SU-DHL-6 (cell line): ENCODE measurements around the gene GMPPA.

Experiments used
- H2AFZ ChIP-seq: fragments of 200-600 bp; sonication (generic); 2 replicates; pipeline ENCODE4 v1.6.1; 2014; ENCODE audit warnings: low read depth, mild to moderate bottlenecking, moderate library complexity, mixed read lengths, antibody characterized with exemption, low read length; ENCODE audit not compliant: severe bottlenecking
- H3F3A ChIP-seq: fragments of 200-600 bp; shearing (Covaris generic); 2 replicates; pipeline ENCODE4 v1.6.0; 2016; ENCODE audit warnings: antibody characterized with exemption, mild to moderate bottlenecking; ENCODE audit not compliant: insufficient read depth
- H3K27ac ChIP-seq: fragments of 200-600 bp; sonication (generic); 2 replicates; pipeline ENCODE4 v1.5.1; 2016; ENCODE audit warnings: low read depth, mild to moderate bottlenecking, low read length, moderate library complexity, mixed read lengths
- H3K27me3 ChIP-seq: fragments of 200-600 bp; sonication (generic), shearing (Covaris generic); 2 replicates; pipeline ENCODE4 v1.6.0; 2014; ENCODE audit warnings: mild to moderate bottlenecking, low read length
- H3K36me3 ChIP-seq: fragments of 200-600 bp; sonication (generic); 2 replicates; pipeline ENCODE4 v1.6.1; 2014; ENCODE audit warnings: mild to moderate bottlenecking, low read length, mixed read lengths
- H3K4me2 ChIP-seq: fragments of 300-600, 200-600 bp; shearing (Covaris generic), sonication (generic); 2 replicates; pipeline ENCODE4 v1.6.0; 2014; ENCODE audit warnings: low read length, low read depth, mild to moderate bottlenecking; ENCODE audit not compliant: poor library complexity, severe bottlenecking
- H3K4me3 ChIP-seq: fragments of 200-600 bp; sonication (generic); 2 replicates; pipeline ENCODE4 v1.5.1; 2014; ENCODE audit warnings: antibody characterized with exemption, low read length, mild to moderate bottlenecking, mixed read lengths; ENCODE audit not compliant: insufficient read depth, poor library complexity, severe bottlenecking
- H3K79me2 ChIP-seq: fragments of 200-600 bp; sonication (generic); 2 replicates; pipeline ENCODE4 v1.6.1; 2014; ENCODE audit warnings: mild to moderate bottlenecking, low read length, moderate library complexity; ENCODE audit not compliant: insufficient read depth
- H3K9ac ChIP-seq: fragments of 200-600 bp; sonication (generic); 2 replicates; pipeline ENCODE4 v1.7.0; 2014; ENCODE audit warnings: mild to moderate bottlenecking, low read length
- H3K9me2 ChIP-seq: fragments of 200-600 bp; sonication (generic); replicated peaks from 2 replicates; pipeline ENCODE4 v1.6.1; 2014; ENCODE audit warnings: low read length; ENCODE audit not compliant: insufficient read depth
- H3K9me3 ChIP-seq: fragments of 200-600 bp; sonication (generic); 2 replicates; pipeline ENCODE4 v1.6.1; 2014; ENCODE audit warnings: low read length, mixed read lengths; ENCODE audit not compliant: insufficient read depth
- H4K20me1 ChIP-seq: fragments of 200-600 bp; sonication (generic); 2 replicates; pipeline ENCODE4 v1.6.1; 2014; ENCODE audit warnings: low read depth, mild to moderate bottlenecking, antibody characterized with exemption, low read length, moderate library complexity, mixed read lengths
- EZH2phosphoT487 ChIP-seq: fragments of 200-600 bp; sonication (generic), shearing (Covaris generic); conservative IDR thresholded peaks from 2 replicates; pipeline ENCODE4 v1.6.1; 2018; ENCODE audit warnings: mild to moderate bottlenecking, antibody characterized with exemption, low read length, moderate library complexity, mixed read lengths
- TF ChIP-seq, protein P1 (sequence below): fragments of 200-600 bp; sonication (generic); IDR thresholded peaks from one replicate; pipeline ENCODE4 v1.5.1; 2017; ENCODE audit warnings: antibody characterized with exemption, mild to moderate bottlenecking, low read length, moderate library complexity; ENCODE audit not compliant: insufficient read depth, poor library complexity, severe bottlenecking

The GMPPA gene

DNA sequence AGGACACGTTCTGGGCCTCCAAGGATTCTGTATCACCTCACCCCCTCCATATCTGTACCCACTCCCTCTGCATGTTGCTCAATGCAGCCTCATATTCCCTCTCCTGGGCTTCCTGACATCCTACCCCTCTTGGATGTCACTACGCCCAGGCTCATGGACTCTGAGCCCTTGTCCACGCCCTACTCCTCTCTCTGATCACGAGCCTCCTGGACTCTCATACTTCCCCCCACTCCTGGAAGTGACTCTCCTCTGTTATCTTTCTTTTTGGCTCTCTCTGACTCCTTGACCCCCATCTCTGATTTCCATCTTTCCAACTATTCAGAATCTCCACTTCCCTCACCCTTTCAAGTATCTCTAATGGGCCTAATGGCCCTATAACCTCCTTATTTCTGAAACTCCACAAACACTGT is 47.3 kb downstream of the GMPPA start:
- no peaks in the 10 kb centered on the region for H3K27me3 ChIP-seq
- no peak overlapping the region for H3K4me2 ChIP-seq
- H3F3A ChIP-seq: peaks cover 7% of the 10 kb centered on the region
- no peak overlapping the region for H3K27ac ChIP-seq
- no peaks in the 10 kb centered on the region for H3K79me2 ChIP-seq
- no peak for TF ChIP-seq EZH2phosphoT487
- TF ChIP-seq, protein P1, sequence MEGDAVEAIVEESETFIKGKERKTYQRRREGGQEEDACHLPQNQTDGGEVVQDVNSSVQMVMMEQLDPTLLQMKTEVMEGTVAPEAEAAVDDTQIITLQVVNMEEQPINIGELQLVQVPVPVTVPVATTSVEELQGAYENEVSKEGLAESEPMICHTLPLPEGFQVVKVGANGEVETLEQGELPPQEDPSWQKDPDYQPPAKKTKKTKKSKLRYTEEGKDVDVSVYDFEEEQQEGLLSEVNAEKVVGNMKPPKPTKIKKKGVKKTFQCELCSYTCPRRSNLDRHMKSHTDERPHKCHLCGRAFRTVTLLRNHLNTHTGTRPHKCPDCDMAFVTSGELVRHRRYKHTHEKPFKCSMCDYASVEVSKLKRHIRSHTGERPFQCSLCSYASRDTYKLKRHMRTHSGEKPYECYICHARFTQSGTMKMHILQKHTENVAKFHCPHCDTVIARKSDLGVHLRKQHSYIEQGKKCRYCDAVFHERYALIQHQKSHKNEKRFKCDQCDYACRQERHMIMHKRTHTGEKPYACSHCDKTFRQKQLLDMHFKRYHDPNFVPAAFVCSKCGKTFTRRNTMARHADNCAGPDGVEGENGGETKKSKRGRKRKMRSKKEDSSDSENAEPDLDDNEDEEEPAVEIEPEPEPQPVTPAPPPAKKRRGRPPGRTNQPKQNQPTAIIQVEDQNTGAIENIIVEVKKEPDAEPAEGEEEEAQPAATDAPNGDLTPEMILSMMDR: no peak
- no peaks in the 10 kb centered on the region for H3K9me2 ChIP-seq
- H4K20me1 ChIP-seq: no peaks in the 10 kb centered on the region
- no peaks in the 10 kb centered on the region for H3K36me3 ChIP-seq
- H3K9me3 ChIP-seq: no peaks in the 10 kb centered on the region
- no peak overlapping the region for H3K9ac ChIP-seq
- H3K4me3 ChIP-seq: no peak overlapping the region
- H2AFZ ChIP-seq: no peak overlapping the region

- Histone ChIP-seq H3K27ac (no peak overlapping the region), H3K4me3 (no peak overlapping the region), H3K79me2 (no peaks in the 10 kb centered on the region), H3K9me2 (no peaks in the 10 kb centered on the region), H3K9me3 (no peaks in the 10 kb centered on the region), H3K9ac (no peak overlapping the region), H2AFZ (no peak overlapping the region), H4K20me1 (no peaks in the 10 kb centered on the region), H3F3A (peaks cover 2% of the 10 kb centered on the region), H3K27me3 (no peaks in the 10 kb centered on the region), H3K4me2 (no peak overlapping the region), H3K36me3 (no peaks in the 10 kb centered on the region)
- TF ChIP-seq, protein P1: no peak
- TF ChIP-seq EZH2phosphoT487: no peak
These were observed 48.9 kb downstream of the GMPPA start for GRCh38 chr2:219547621-219548020.

DNA sequence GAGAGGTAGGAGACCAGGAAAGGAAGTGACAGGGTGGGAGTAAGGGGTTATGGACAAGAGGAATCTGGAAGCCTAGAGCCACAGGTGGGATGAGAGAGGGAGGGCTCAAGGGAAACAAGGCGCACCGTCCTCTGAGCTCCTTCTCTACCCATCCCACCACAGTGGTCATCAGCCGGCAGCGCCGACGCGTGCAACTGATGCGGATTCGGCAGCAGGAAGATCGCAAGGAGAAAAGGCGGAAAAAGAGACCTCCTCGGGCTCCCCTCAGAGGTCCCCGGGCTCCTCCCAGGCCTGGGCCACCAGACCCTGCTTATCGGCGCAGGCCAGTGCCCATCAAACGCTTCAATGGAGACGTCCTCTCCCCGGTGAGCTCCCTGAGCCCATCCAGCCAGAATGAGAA is 50.3 kb downstream of the GMPPA start:
- no peak for TF ChIP-seq EZH2phosphoT487
- TF ChIP-seq, protein P1: no peak
- H3K27me3 ChIP-seq: no peaks in the 10 kb centered on the region

DNA sequence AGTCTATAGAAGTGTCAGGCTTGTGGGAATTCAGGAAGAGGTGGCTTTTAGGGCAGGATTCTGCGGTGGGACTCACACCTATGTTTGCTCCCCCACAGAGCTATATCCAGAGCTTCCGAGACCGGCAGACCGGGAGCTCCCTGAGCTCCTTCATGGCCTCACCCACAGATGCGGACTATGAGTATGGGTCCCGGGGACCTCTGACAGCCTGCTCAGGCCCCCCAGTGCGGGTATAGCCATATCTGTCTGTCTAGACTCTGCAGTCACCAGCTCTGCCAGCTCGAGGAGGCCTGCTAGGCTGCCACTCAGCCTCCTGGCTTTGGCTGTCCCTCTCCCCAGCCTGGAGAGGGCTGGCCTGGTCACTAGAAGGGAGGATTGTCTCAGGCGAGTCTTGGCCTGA is 50.9 kb downstream of the GMPPA start:
- H3K4me2 ChIP-seq: no peak overlapping the region
- no peaks in the 10 kb centered on the region for H3K79me2 ChIP-seq
- H4K20me1 ChIP-seq: no peaks in the 10 kb centered on the region
- H3K27ac ChIP-seq: no peak overlapping the region
- no peaks in the 10 kb centered on the region for H3F3A ChIP-seq
- TF ChIP-seq EZH2phosphoT487: no peak
- TF ChIP-seq, protein P1: no peak
- H3K27me3 ChIP-seq: no peaks in the 10 kb centered on the region
- no peak overlapping the region for H2AFZ ChIP-seq
- no peaks in the 10 kb centered on the region for H3K9me3 ChIP-seq
- H3K4me3 ChIP-seq: no peak overlapping the region
- no peaks in the 10 kb centered on the region for H3K36me3 ChIP-seq
- H3K9me2 ChIP-seq: no peaks in the 10 kb centered on the region
- H3K9ac ChIP-seq: no peak overlapping the region

More for the DNA sequence above, 50.3 kb downstream of the GMPPA start:
- H3K36me3 ChIP-seq: no peaks in the 10 kb centered on the region
- no peaks in the 10 kb centered on the region for H3K79me2 ChIP-seq
- H3K4me3 ChIP-seq: no peak overlapping the region
- H3K9ac ChIP-seq: no peak overlapping the region
- H3K9me3 ChIP-seq: no peaks in the 10 kb centered on the region
- no peaks in the 10 kb centered on the region for H3K9me2 ChIP-seq
- no peaks in the 10 kb centered on the region for H3F3A ChIP-seq
- H3K4me2 ChIP-seq: no peak overlapping the region
- H2AFZ ChIP-seq: no peak overlapping the region
- no peak overlapping the region for H3K27ac ChIP-seq
- no peaks in the 10 kb centered on the region for H4K20me1 ChIP-seq
